ENCODE results near the gene NOLC1. TPM values are rescaled to one million over a fixed set of nuclear protein-coding genes. Genes with fewer than 3 reads are reported as not detected.

Gene NOLC1
- total and polyA plus RNA-seq, 2 of the 4 experiments (the other 2 are of a cell fraction), result 43.2 to 55.3 TPM

DNA sequence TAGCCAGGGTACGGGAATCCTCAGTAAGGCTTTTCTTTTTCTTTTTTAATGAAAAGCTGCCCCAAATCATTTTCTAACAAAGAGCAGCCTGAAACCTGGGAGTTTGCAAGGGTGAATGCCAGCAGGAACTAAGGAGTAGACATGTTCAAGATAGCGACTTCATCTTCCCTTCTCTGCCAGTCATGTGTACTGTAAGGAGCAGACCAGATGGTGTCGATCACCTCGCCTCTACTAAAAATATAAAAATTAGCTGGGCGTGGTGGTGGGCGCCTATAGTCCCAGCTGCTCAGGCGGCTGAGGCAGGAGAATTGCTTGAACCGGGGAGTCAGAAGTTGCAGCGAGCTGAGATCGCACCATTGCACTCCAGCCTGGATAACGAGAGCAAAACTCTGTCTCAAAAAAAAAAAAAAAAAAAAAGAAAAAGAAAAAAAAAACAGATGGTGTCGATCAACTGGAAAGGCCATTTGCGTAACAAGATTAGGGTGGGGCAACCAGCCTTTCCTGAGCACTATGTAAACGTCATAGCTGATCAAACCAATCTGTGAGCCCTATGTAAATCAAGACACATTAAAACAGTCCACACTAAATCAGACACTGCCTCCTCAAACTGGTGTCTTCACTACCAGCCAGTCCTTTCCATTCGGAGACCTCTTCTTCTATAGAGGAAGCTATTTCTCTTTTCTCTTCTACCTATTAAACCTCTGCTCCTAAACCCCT is 33.8 kb downstream of the NOLC1 start:
- Histone ChIP-seq H3K27ac (ENCODE audit: insufficient read depth, low read length) (no peak overlapping the region), H3K56ac (ENCODE audit: extremely low read depth, insufficient read depth, low read length) (no peak overlapping the region), H4K20me1 (ENCODE audit: insufficient read depth, low read length) (no peaks in the 10 kb centered on the region), H2BK120ac (ENCODE audit: low read depth, low read length) (no peak overlapping the region), H3K4me2 (ENCODE audit: low read depth, low read length) (no peak overlapping the region), H3K9me1 (ENCODE audit: insufficient read depth, low read length) (no peaks in the 10 kb centered on the region), H4K8ac (ENCODE audit: low read depth in 2 of 2, low read length in 2 of 2) (no peak overlapping the region), H3K23ac (ENCODE audit: low read depth, low read length) (no peak overlapping the region), H2AK5ac (ENCODE audit: low read depth, low read length) (no peak overlapping the region), H2AFZ (replicated peaks; ENCODE audit: low read length, poor library complexity) (no peak overlapping the region), H3K18ac (ENCODE audit: low read depth, low read length) (no peak overlapping the region), H4K5ac (ENCODE audit: low read depth, low read length) (no peak overlapping the region), H3K4me1 (ENCODE audit: control insufficient read depth, insufficient read depth, low read length) (no peaks in the 10 kb centered on the region), H3K9me3 (ENCODE audit: control insufficient read depth, insufficient read depth, low read length) (peaks cover 4% of the 10 kb centered on the region; the same call in 1 of the 2 replicates), H4K91ac (ENCODE audit: insufficient read depth, low read depth, low read length) (no peak overlapping the region), H3K14ac (replicated peaks; ENCODE audit: low read depth, low read length) (no peak overlapping the region), H3K79me1 (ENCODE audit: low read depth in 1 of 2, low read length in 2 of 2) (no peaks in the 10 kb centered on the region), H3K9ac (ENCODE audit: low read depth, low read length) (no peak overlapping the region), H2AK9ac (replicated peaks; ENCODE audit: low read depth, low read length, poor library complexity) (no peak overlapping the region), H3K4ac (ENCODE audit: low read depth, low read length) (no peak overlapping the region), H3K4me3 (ENCODE audit: insufficient read depth, low read depth, low read length) (no peak overlapping the region), H2BK5ac (ENCODE audit: low read depth, low read length, poor library complexity, severe bottlenecking) (no peak overlapping the region), H2BK20ac (ENCODE audit: low read depth, low read length) (no peak overlapping the region), H3K36me3 (ENCODE audit: control insufficient read depth, insufficient read depth, low read length) (no peaks in the 10 kb centered on the region), H3K27me3 (ENCODE audit: control insufficient read depth, insufficient read depth, low read length) (peaks cover 7% of the 10 kb centered on the region), H2BK15ac (ENCODE audit: low read depth, low read length) (no peak overlapping the region)
- intact Hi-C loops (cut with micrococcal nuclease), result loop anchor here (5.0 kb wide), 1 partner anchor 36 kb away; no protein-coding TSS in a partner anchor
- no TSS peak for BruUV-seq (replicated peaks)
- in situ Hi-C loops (cut with MboI; ENCODE audit: low sequenced_read_pairs), result no loop called here
- WGBS, 2 experiments (ENCODE audit: extremely low coverage in 2 of 2, insufficient read length in 1 of 2), result 30% methylated on average over 2 of the region's 15 CpGs; no CpG with 5 or more reads in 1 of the 2 experiments
- CTCF ChIA-PET, result no interaction called here
- no peak for TF ChIP-seq MAFK (IDR thresholded peaks at IDR 0.05; ENCODE audit: low read depth, low read length)
- TF ChIP-seq, protein P1, sequence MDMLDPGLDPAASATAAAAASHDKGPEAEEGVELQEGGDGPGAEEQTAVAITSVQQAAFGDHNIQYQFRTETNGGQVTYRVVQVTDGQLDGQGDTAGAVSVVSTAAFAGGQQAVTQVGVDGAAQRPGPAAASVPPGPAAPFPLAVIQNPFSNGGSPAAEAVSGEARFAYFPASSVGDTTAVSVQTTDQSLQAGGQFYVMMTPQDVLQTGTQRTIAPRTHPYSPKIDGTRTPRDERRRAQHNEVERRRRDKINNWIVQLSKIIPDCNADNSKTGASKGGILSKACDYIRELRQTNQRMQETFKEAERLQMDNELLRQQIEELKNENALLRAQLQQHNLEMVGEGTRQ (IDR thresholded peaks at IDR 0.05; ENCODE audit: low read depth, low read length), result no peak
- TF ChIP-seq, protein P2, sequence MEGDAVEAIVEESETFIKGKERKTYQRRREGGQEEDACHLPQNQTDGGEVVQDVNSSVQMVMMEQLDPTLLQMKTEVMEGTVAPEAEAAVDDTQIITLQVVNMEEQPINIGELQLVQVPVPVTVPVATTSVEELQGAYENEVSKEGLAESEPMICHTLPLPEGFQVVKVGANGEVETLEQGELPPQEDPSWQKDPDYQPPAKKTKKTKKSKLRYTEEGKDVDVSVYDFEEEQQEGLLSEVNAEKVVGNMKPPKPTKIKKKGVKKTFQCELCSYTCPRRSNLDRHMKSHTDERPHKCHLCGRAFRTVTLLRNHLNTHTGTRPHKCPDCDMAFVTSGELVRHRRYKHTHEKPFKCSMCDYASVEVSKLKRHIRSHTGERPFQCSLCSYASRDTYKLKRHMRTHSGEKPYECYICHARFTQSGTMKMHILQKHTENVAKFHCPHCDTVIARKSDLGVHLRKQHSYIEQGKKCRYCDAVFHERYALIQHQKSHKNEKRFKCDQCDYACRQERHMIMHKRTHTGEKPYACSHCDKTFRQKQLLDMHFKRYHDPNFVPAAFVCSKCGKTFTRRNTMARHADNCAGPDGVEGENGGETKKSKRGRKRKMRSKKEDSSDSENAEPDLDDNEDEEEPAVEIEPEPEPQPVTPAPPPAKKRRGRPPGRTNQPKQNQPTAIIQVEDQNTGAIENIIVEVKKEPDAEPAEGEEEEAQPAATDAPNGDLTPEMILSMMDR (conservative IDR thresholded peaks at IDR 0.05; ENCODE audit: low read depth, low read length), result no peak
- TF ChIP-seq, protein P3, sequence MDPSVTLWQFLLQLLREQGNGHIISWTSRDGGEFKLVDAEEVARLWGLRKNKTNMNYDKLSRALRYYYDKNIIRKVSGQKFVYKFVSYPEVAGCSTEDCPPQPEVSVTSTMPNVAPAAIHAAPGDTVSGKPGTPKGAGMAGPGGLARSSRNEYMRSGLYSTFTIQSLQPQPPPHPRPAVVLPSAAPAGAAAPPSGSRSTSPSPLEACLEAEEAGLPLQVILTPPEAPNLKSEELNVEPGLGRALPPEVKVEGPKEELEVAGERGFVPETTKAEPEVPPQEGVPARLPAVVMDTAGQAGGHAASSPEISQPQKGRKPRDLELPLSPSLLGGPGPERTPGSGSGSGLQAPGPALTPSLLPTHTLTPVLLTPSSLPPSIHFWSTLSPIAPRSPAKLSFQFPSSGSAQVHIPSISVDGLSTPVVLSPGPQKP (IDR thresholded peaks at IDR 0.05; ENCODE audit: borderline replicate concordance, low read depth, low read length), result no peak
- TF ChIP-seq MXI1 (IDR thresholded peaks at IDR 0.05; ENCODE audit: borderline replicate concordance, low read depth, low read length), result no peak
- TF ChIP-seq NFE2L2 (IDR thresholded peaks at IDR 0.05; ENCODE audit: low read depth, low read length), result no peak
- TF ChIP-seq POLR2A (IDR thresholded peaks at IDR 0.05; ENCODE audit: low read depth, low read length), result no peak
- no peak for TF ChIP-seq RCOR1 (IDR thresholded peaks at IDR 0.05; ENCODE audit: insufficient replicate concordance, low read length)
- no peak for TF ChIP-seq SMC3 (IDR thresholded peaks at IDR 0.05; ENCODE audit: low read depth, low read length)
- TF ChIP-seq CHD1 (IDR thresholded peaks at IDR 0.05; ENCODE audit: low read depth, low read length), result no peak
- no peak for TF ChIP-seq MAZ (IDR thresholded peaks at IDR 0.05; ENCODE audit: borderline replicate concordance, low read depth, low read length)
- no peak for TF ChIP-seq BHLHE40 (IDR thresholded peaks at IDR 0.05; ENCODE audit: low read depth, low read length)
- TF ChIP-seq FOS (IDR thresholded peaks at IDR 0.05; ENCODE audit: low read depth, low read length), result no peak
- no peak for TF ChIP-seq CEBPB (IDR thresholded peaks at IDR 0.05; ENCODE audit: low read depth, low read length)
- no peak for TF ChIP-seq RAD21 (IDR thresholded peaks at IDR 0.05; ENCODE audit: low read length)
- dilution Hi-C loops (cut with HindIII; ENCODE audit: low sequenced_read_pairs, unreplicated experiment), result no loop called here
- no peak for DNase-seq
- ATAC-seq (ENCODE audit: low read depth), result no peak
- POLR2A ChIA-PET (ENCODE audit: unreplicated experiment), result no interaction called here

Measured in IMR-90 (cell line).